Body of pancreas (tissue), 4 donors: ENCODE results near the gene ING4. TPM values are rescaled to one million over a fixed set of nuclear protein-coding genes. Genes with fewer than 3 reads are reported as not detected.

Experiments used
- ATAC-seq: fragments of 150-250 bp; one replicate; pipeline ENCODE4 v1.9.1; 2016
- DNase-seq, 4 donors: peaks; one replicate each; pipeline ENCODE4 v3.0.0-alpha.2; 2019
- H3K27ac ChIP-seq, 4 donors: fragments of 200-600 bp; sonication (generic); 1 replicate in 3 of 4; 2 replicates in 1 of 4; pipeline versions ENCODE4 v1.5.1 to v1.6.1; 2016 to 2019; ENCODE audit warnings: mild to moderate bottlenecking in 1 of 4, mixed read lengths in 1 of 4, moderate library complexity in 1 of 4
- H3K27me3 ChIP-seq, 2 donors: fragments of 200-600 bp; sonication (generic); one replicate each; pipeline ENCODE4 v1.6.0; 2016; ENCODE audit warnings: mild to moderate bottlenecking in 1 of 2
- H3K36me3 ChIP-seq, 2 donors: fragments of 200-600 bp; sonication (generic); replicated peaks in 1 of 2; 2 replicates each; pipeline ENCODE4 v1.5.1; 2016; ENCODE audit warnings: low read depth in 2 of 2; ENCODE audit not compliant: insufficient read depth in 1 of 2
- H3K4me1 ChIP-seq: fragments of 200-600 bp; sonication (generic); one replicate; pipeline ENCODE4 v1.6.0; 2016
- H3K4me3 ChIP-seq, 2 donors: fragments of 200-600 bp; sonication (generic); 1 replicate in 1 of 2; 2 replicates in 1 of 2; pipeline ENCODE4 v1.5.1; 2016 to 2019
- H3K9me3 ChIP-seq, 3 donors: fragments of 200-600 bp; sonication (generic); 1 replicate in 2 of 3; 2 replicates in 1 of 3; pipeline ENCODE4 v1.5.1; 2016
- POLR2A ChIP-seq, 3 donors: fragments of 450-650 bp; IDR thresholded peaks; one replicate each; pipeline ENCODE4 v1.6.1; 2016; ENCODE audit warnings: antibody characterized with exemption in 3 of 3, mild to moderate bottlenecking in 2 of 3
- WGBS, 2 donors: methylation state at CpG; one replicate each; pipeline ENCODE4 v1.1.5; 2017; 5-methylcytosine and 5-hydroxymethylcytosine counted together
- intact Hi-C: fragments of 100-400 bp; cut with DNase I; formaldehyde crosslinking; loops from one replicate; pipeline ENCODE4 v1.15.1; 2023
- total RNA-seq, 2 donors: library from RNA; depleted of rRNA; stranded (reverse); fragments of >200 nt; gene quantifications; one replicate each; pipeline ENCODE4 v1.1.0, GENCODE V29; 2016
- TF ChIP-seq, protein P1 (sequence below), 7 experiments: fragments of 450-650 bp in 4 of 7; fragments of 200-600 bp in 3 of 7; sonication (generic) in 3 of 7; IDR thresholded peaks; one replicate each; pipeline ENCODE4 v1.5.1; 2016 to 2019; ENCODE audit warnings: antibody characterized with exemption in 7 of 7

Gene ING4
- total RNA-seq, 2 donors from 2014 or later = 23.3 to 39.9 TPM

DNA sequence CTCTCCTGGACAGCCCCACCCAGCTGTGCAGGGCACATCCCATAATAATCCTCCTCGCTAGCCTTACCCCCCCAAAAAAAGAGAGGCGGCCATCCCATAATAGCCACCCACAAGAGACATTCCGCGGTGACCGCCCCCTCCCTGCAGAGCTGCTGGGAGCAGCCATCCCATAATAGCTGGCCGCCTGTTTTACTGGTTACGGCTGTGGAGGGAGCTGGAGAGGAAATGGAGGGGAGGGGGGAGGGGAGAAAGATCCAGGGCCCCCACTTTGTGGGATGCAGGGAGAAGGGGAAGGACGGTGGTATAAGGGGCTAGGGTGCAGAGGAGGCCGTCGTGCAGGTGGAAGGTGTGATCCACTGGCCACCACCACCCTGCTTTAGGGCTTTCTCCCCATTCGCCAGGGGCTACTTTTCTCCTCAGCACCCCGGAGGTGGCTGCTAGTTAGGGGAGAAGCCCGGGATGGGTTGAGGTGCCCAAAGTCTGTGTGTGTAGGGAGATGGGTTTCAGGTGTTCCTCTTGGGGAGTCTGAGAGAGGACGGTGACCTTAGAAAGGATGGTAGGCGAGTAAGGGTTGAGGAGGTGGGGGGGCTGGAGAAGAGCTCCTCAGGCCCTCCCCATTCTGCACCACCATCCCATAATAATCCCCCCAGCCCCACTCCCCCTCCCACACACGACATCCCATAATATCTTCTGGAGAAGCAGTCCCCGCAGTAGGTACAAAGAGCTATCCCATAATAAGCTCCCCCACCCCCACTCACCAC is 49.7 kb downstream of the ING4 start:
- DNase-seq (peak; percentile 58 to 74 (median 72)), ATAC-seq (peak; percentile 15)
- peaks cover 29% of the 10 kb centered on the region for H3K4me1 ChIP-seq
- H3K9me3 ChIP-seq = no peaks in the 10 kb centered on the region
- 2 to 8% methylated on average over 8 to 16 of the region's 17 CpGs for WGBS, 2 donors
- no peaks in the 10 kb centered on the region for H3K36me3 ChIP-seq
- intact Hi-C loops = loop anchor here (10.0 kb wide), 1 partner anchor 52 kb away; the partner anchor contains the start of gene ING4
- H3K27ac ChIP-seq = peak overlapping the region; percentile 85 to 92 (median 90)
- H3K4me3 ChIP-seq = no peak overlapping the region
- no peaks in the 10 kb centered on the region for H3K27me3 ChIP-seq
- TF ChIP-seq, protein P1, sequence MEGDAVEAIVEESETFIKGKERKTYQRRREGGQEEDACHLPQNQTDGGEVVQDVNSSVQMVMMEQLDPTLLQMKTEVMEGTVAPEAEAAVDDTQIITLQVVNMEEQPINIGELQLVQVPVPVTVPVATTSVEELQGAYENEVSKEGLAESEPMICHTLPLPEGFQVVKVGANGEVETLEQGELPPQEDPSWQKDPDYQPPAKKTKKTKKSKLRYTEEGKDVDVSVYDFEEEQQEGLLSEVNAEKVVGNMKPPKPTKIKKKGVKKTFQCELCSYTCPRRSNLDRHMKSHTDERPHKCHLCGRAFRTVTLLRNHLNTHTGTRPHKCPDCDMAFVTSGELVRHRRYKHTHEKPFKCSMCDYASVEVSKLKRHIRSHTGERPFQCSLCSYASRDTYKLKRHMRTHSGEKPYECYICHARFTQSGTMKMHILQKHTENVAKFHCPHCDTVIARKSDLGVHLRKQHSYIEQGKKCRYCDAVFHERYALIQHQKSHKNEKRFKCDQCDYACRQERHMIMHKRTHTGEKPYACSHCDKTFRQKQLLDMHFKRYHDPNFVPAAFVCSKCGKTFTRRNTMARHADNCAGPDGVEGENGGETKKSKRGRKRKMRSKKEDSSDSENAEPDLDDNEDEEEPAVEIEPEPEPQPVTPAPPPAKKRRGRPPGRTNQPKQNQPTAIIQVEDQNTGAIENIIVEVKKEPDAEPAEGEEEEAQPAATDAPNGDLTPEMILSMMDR (IDR thresholded peaks at IDR 0.05) = no peak
- peak in 1 of 3 donors; percentile 6 for TF ChIP-seq POLR2A (IDR thresholded peaks at IDR 0.05)

DNA sequence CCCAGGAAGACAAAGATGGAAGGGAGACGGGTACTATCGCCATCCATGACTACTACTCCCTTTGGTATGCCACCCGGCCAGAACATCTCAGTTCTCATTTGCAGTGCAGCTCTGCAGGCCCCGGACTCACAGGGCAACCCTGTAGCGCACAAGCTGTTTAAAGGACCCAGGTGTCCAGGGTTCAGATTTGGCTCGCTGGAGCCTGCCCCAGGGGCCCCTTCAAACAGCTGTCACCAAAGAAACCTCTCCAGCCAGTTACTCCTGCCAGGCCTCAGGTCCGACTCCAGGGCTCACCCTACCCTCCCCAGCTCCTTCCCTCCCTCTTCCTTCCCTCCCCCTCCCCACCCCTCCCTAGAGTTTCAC is 50.3 kb downstream of the ING4 start:
- Histone ChIP-seq H3K4me3 (no peak overlapping the region), H3K36me3 (no peaks in the 10 kb centered on the region), H3K4me1 (peaks cover 29% of the 10 kb centered on the region), H3K27ac (peak overlapping the region; percentile 85 to 92 (median 90)), H3K9me3 (no peaks in the 10 kb centered on the region), H3K27me3 (no peaks in the 10 kb centered on the region)
- DNase-seq (no peak), ATAC-seq (no peak)
- intact Hi-C loops = loop anchor here (10.0 kb wide), 1 partner anchor 52 kb away; the partner anchor contains the start of gene ING4
- TF ChIP-seq, protein P1 (IDR thresholded peaks at IDR 0.05) = no peak
- TF ChIP-seq POLR2A (IDR thresholded peaks at IDR 0.05) = no peak
- WGBS, 2 donors = 43 to 48% methylated on average over 7 of the region's 7 CpGs

DNA sequence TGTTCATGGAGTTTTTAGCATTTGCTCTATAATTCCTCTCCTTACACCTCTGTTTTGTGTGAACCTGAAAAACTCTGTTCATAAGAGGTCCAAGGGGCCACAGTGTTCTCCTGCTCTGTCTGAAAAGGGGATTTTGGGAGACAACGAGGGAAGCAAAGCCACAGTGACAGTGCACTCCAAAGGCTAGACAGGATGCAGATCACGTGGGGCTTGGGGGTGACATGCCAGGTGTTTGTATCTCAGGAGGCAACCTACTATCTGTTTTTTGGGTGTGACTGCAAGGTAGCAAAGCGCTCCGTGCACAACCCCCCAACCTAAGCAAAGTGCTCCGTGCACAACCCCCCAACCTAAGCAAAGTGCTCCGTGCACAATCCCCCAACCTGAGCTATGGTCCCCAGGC is 50.7 kb downstream of the ING4 start:
- DNase-seq (no peak), ATAC-seq (no peak)
- intact Hi-C loops = loop anchor here (10.0 kb wide), 1 partner anchor 53 kb away; the partner anchor contains the start of gene ING4
- 58 to 79% methylated on average over 5 to 6 of the region's 6 CpGs for WGBS, 2 donors
- TF ChIP-seq, protein P1 (IDR thresholded peaks at IDR 0.05) = no peak
- no peak for TF ChIP-seq POLR2A (IDR thresholded peaks at IDR 0.05)
- Histone ChIP-seq H3K36me3 (no peaks in the 10 kb centered on the region), H3K9me3 (no peaks in the 10 kb centered on the region), H3K4me1 (peaks cover 29% of the 10 kb centered on the region), H3K4me3 (no peak overlapping the region), H3K27ac (peak overlapping the region; percentile 85 to 92 (median 90)), H3K27me3 (no peaks in the 10 kb centered on the region)

DNA sequence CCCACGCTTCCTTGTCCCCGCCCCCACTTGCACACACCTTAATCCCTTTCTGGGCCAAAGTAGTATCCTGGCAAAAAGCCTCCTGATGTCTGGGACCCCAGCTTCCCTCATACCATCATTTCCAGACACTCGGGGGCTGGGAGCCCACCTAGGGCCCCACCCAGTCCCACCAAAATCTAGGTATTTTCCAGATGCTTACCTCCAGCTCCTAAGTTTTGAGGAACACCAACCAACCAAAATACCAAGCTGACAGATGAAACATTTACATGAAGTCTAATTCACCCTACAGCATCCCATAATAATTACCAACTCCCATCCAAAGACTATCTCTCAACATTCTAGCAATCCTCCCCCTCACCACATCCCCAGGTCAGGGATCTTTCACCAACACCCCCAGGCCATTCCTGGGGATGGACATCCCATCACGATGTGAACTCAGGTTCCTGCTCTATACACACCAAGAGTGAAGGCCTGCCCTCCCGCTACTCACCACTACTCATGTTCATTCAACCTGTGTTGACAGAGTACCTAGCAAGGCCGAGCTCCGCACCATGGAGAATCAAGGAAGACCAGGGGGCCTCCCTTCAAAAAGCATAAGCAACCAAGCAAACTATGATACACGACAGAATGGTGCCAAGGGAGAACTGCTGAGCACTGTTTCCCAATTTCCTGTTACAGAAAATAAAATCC is 54.2 kb downstream of the ING4 start:
- WGBS, 2 donors = 29 to 31% methylated on average over 8 of the region's 8 CpGs
- Histone ChIP-seq H3K36me3 (no peaks in the 10 kb centered on the region), H3K27ac (peak overlapping the region; percentile 83 to 99 (median 94)), H3K4me3 (no peak overlapping the region), H3K4me1 (peaks cover 41% of the 10 kb centered on the region), H3K9me3 (no peaks in the 10 kb centered on the region), H3K27me3 (no peaks in the 10 kb centered on the region)
- no peak for TF ChIP-seq POLR2A (IDR thresholded peaks at IDR 0.05)
- TF ChIP-seq, protein P1 (IDR thresholded peaks at IDR 0.05) = peak in 1 of 7 experiments; percentile 13
- intact Hi-C loops = no loop called here
- DNase-seq = peak in 2 of 4 donors; percentile 29 to 40
- no peak for ATAC-seq
